GM23248 (cell line): Measurements from ENCODE around the gene SLC9A9. TPM values are rescaled to one million over a fixed set of nuclear protein-coding genes. Genes with fewer than 3 reads are reported as not detected.

Experiments
- DNase-seq: peaks from one replicate; pipeline ENCODE4 v3.0.0-alpha.2; 2015
- H2AFZ ChIP-seq: fragments of 200-600 bp; sonication (generic); 2 replicates; pipeline ENCODE4 v1.6.1; 2016; ENCODE audit warnings: antibody characterized with exemption
- H3F3A ChIP-seq: fragments of 200-600 bp; sonication (generic); 2 replicates; pipeline ENCODE4 v1.6.1; 2016; ENCODE audit warnings: mild to moderate bottlenecking, antibody characterized with exemption, mixed run types; ENCODE audit not compliant: insufficient read depth
- H3K27ac ChIP-seq: fragments of 200-600 bp; sonication (generic); 2 replicates; pipeline ENCODE4 v1.5.1; 2016; ENCODE audit warnings: mild to moderate bottlenecking
- H3K27me3 ChIP-seq: fragments of 200-600 bp; sonication (generic); replicated peaks from 2 replicates; pipeline ENCODE4 v1.6.1; 2016; ENCODE audit warnings: mild to moderate bottlenecking; ENCODE audit not compliant: insufficient read depth
- H3K36me3 ChIP-seq: fragments of 200-600 bp; sonication (generic); 2 replicates; pipeline ENCODE4 v1.6.1; 2016; ENCODE audit warnings: low read depth, mild to moderate bottlenecking
- H3K4me1 ChIP-seq: fragments of 200-600 bp; sonication (generic); 2 replicates; pipeline ENCODE4 v1.6.1; 2016; ENCODE audit warnings: mild to moderate bottlenecking; ENCODE audit not compliant: insufficient read depth
- H3K4me2 ChIP-seq: fragments of 200-600 bp; sonication (generic); one replicate; pipeline ENCODE4 v1.6.1; 2016; ENCODE audit warnings: mild to moderate bottlenecking; ENCODE audit not compliant: unreplicated experiment
- H3K4me3 ChIP-seq: fragments of 200-600 bp; sonication (generic); 2 replicates; pipeline ENCODE4 v1.5.1; 2016; ENCODE audit warnings: mild to moderate bottlenecking
- H3K79me2 ChIP-seq: fragments of 200-600 bp; sonication (generic); 2 replicates; pipeline ENCODE4 v1.6.1; 2016; ENCODE audit warnings: mild to moderate bottlenecking; ENCODE audit not compliant: insufficient read depth
- H3K9ac ChIP-seq: fragments of 200-600 bp; sonication (generic); 2 replicates; pipeline ENCODE4 v1.6.1; 2016; ENCODE audit warnings: mild to moderate bottlenecking
- H3K9me2 ChIP-seq: fragments of 200-600 bp; sonication (generic); 2 replicates; pipeline ENCODE4 v1.6.1; 2016; ENCODE audit warnings: mixed run types, mild to moderate bottlenecking, moderate library complexity; ENCODE audit not compliant: insufficient read depth
- H3K9me3 ChIP-seq: fragments of 200-600 bp; sonication (generic); one replicate; pipeline ENCODE4 v1.6.1; 2017; ENCODE audit warnings: low read depth
- H4K20me1 ChIP-seq: fragments of 200-600 bp; sonication (generic); 2 replicates; pipeline ENCODE4 v1.6.0; 2016; ENCODE audit not compliant: insufficient read depth
- EZH2 ChIP-seq: fragments of 200-600 bp; sonication (generic); IDR thresholded peaks from 2 replicates; pipeline ENCODE4 v1.6.1; 2018; ENCODE audit warnings: antibody characterized with exemption, mild to moderate bottlenecking; ENCODE audit not compliant: insufficient read depth, poor library complexity, severe bottlenecking
- EZH2phosphoT487 ChIP-seq: fragments of 200-600 bp; sonication (generic); IDR thresholded peaks from 2 replicates; pipeline ENCODE4 v1.6.1; 2018; ENCODE audit warnings: antibody characterized with exemption, moderate library complexity, mild to moderate bottlenecking, low read depth; ENCODE audit not compliant: insufficient read depth
- WGBS, 2 experiments: methylation state at CpG; one replicate each; pipeline ENCODE4 v1.1.6; 2015 to 2017; ENCODE audit warnings: low lambda C conversion rate in 2 of 2, low coverage in 1 of 2; ENCODE audit errors: missing lambda C conversion rate in 2 of 2; 5-methylcytosine and 5-hydroxymethylcytosine counted together
- in situ Hi-C: fragments of 300-500 bp; cut with MboI; formaldehyde crosslinking; loops from 2 replicates; pipeline ENCODE4 v1.15.0; 2020
- polyA plus RNA-seq: library from polyadenylated mRNA; unstranded; fragments of >200 nt; fragmentation: Nextera tagmentation; extraction: Ambion mirVana; gene quantifications from 2 replicates; pipeline ENCODE4 v1.2.1, GENCODE V29; 2016
- total RNA-seq: library from RNA; depleted of rRNA; stranded (reverse); fragments of >200 nt; shearing (Covaris generic); gene quantifications from 2 replicates; pipeline ENCODE4 v1.2.3, GENCODE V29; 2014; rRNA removed

SLC9A9 gene
- total and polyA plus RNA-seq, 2 experiments from 2014 or later: 2.8 to 3.2 TPM

GRCh38 chr3:143218166-143218835 is 630.0 kb downstream of the SLC9A9 start:
- no peak overlapping the region for H3K4me3 ChIP-seq
- 51 to 66% methylated on average over 2 of the region's 2 CpGs for WGBS, 2 experiments
- no peak for TF ChIP-seq EZH2
- no peak for TF ChIP-seq EZH2phosphoT487
- DNase-seq: no peak
- no peaks in the 10 kb centered on the region for H3K79me2 ChIP-seq
- H3K9ac ChIP-seq: no peak overlapping the region
- no peaks in the 10 kb centered on the region for H4K20me1 ChIP-seq
- H3K36me3 ChIP-seq: no peaks in the 10 kb centered on the region
- H2AFZ ChIP-seq: no peak overlapping the region
- in situ Hi-C loops: no loop called here
- no peaks in the 10 kb centered on the region for H3K27me3 ChIP-seq
- no peak overlapping the region for H3K27ac ChIP-seq
- no peaks in the 10 kb centered on the region for H3F3A ChIP-seq
- peaks cover 8% of the 10 kb centered on the region; the same call in 1 of the 2 replicates for H3K4me1 ChIP-seq
- H3K9me3 ChIP-seq: no peaks in the 10 kb centered on the region
- no peak overlapping the region for H3K4me2 ChIP-seq
- H3K9me2 ChIP-seq: no peaks in the 10 kb centered on the region

- Histone ChIP-seq H3K4me3 (no peak overlapping the region), H3K79me2 (no peaks in the 10 kb centered on the region), H3K4me2 (no peak overlapping the region), H4K20me1 (no peaks in the 10 kb centered on the region), H3K9ac (no peak overlapping the region), H3K36me3 (no peaks in the 10 kb centered on the region), H3K9me2 (no peaks in the 10 kb centered on the region), H3K4me1 (peaks cover 2% of the 10 kb centered on the region; the same call in 1 of the 2 replicates), H3K27ac (no peak overlapping the region), H2AFZ (no peak overlapping the region), H3K27me3 (no peaks in the 10 kb centered on the region), H3F3A (no peaks in the 10 kb centered on the region), H3K9me3 (no peaks in the 10 kb centered on the region)
- in situ Hi-C loops: no loop called here
- TF ChIP-seq EZH2phosphoT487 (no peak), EZH2 (no peak)
- DNase-seq: no peak
These were observed 631.0 kb downstream of the SLC9A9 start for GRCh38 chr3:143217283-143217682.

GRCh38 chr3:143216709-143217182 is 631.5 kb downstream of the SLC9A9 start:
- DNase-seq: no peak
- in situ Hi-C loops: no loop called here

More at GRCh38 chr3:143216709-143217182, 631.5 kb downstream of the SLC9A9 start:
- no peaks in the 10 kb centered on the region for H3K36me3 ChIP-seq
- H3K27ac ChIP-seq: no peak overlapping the region
- no peak overlapping the region for H3K4me2 ChIP-seq
- no peak overlapping the region for H3K9ac ChIP-seq
- no peaks in the 10 kb centered on the region for H3K4me1 ChIP-seq
- no peaks in the 10 kb centered on the region for H3F3A ChIP-seq
- H3K9me2 ChIP-seq: no peaks in the 10 kb centered on the region
- no peaks in the 10 kb centered on the region for H3K9me3 ChIP-seq
- peak overlapping the region; percentile 48 for H2AFZ ChIP-seq
- TF ChIP-seq EZH2phosphoT487 (no peak), EZH2 (no peak)
- H3K79me2 ChIP-seq: no peaks in the 10 kb centered on the region
- no peak overlapping the region for H3K4me3 ChIP-seq
- no peaks in the 10 kb centered on the region for H3K27me3 ChIP-seq
- WGBS, 2 experiments: 92 to 95% methylated on average over 3 of the region's 3 CpGs
- H4K20me1 ChIP-seq: no peaks in the 10 kb centered on the region

Other genes with a start within 250 kb of the SLC9A9 start
- 17.2 and 17.8 TPM in 2 replicates for gene DIPK2A, start 123.4 kb upstream of the SLC9A9 start, total RNA-seq
- gene DIPK2A, start 123.4 kb upstream of the SLC9A9 start, polyA plus RNA-seq: 10.5 and 12.3 TPM in 2 replicates